Measurements from ENCODE around the gene DRAM1.

- TF ChIP-seq CTCF (IDR thresholded peaks at IDR 0.05) = peak in 1 of 3 experiments; percentile 7
- no peak for TF ChIP-seq POLR2A (IDR thresholded peaks at IDR 0.05)
These were observed at the start of gene DRAM1 for GRCh38 chr12:101876861-101877805.
